Testis (tissue), 3 donors: ENCODE results near the gene NEU2. TPM values are rescaled to one million over a fixed set of nuclear protein-coding genes. Genes with fewer than 3 reads are reported as not detected.

ENCODE experiments used
- DNase-seq: peaks from one replicate; pipeline ENCODE4 v3.0.0-alpha.2; 2019
- H3K27ac ChIP-seq, 2 donors: fragments of 200-600 bp; sonication (generic); one replicate each; pipeline ENCODE4 v1.5.1; 2019
- H3K27me3 ChIP-seq: fragments of 200-600 bp; sonication (generic); one replicate; pipeline ENCODE4 v1.5.1; 2019
- H3K36me3 ChIP-seq: fragments of 200-600 bp; sonication (generic); one replicate; pipeline ENCODE4 v1.5.1; 2017; ENCODE audit warnings: low read depth; ENCODE audit errors: missing control alignments
- H3K4me1 ChIP-seq: fragments of 200-600 bp; sonication (generic); one replicate; pipeline ENCODE4 v1.5.1; 2019
- H3K4me3 ChIP-seq, 2 donors: fragments of 200-600 bp; sonication (generic); one replicate each; pipeline ENCODE4 v1.5.1; 2017 to 2019
- H3K9me3 ChIP-seq: fragments of 200-600 bp; sonication (generic); one replicate; pipeline ENCODE4 v1.5.1; 2017
- CTCF ChIP-seq, 3 experiments: fragments of 450-650 bp in 2 of 3; fragments of 200-600 bp in 1 of 3; sonication (generic) in 1 of 3; IDR thresholded peaks; one replicate each; pipeline ENCODE4 v1.5.1; 2016 to 2019; ENCODE audit warnings: antibody characterized with exemption in 3 of 3, mild to moderate bottlenecking in 2 of 3, moderate library complexity in 1 of 3
- POLR2A ChIP-seq: fragments of 450-650 bp; IDR thresholded peaks from one replicate; pipeline ENCODE4 v1.6.1; 2017; ENCODE audit warnings: antibody characterized with exemption, mild to moderate bottlenecking, moderate library complexity
- WGBS, 2 donors: methylation state at CpG; one replicate each; pipeline ENCODE4 v1.1.5; 2018; 5-methylcytosine and 5-hydroxymethylcytosine counted together
- intact Hi-C: fragments of 100-400 bp; cut with DNase I; formaldehyde crosslinking; loops from one replicate; pipeline ENCODE4 v1.15.1; 2023; ENCODE audit warnings: low total_unique reads
- polyA plus RNA-seq: library from polyadenylated mRNA; stranded (reverse); fragments of 350-450 nt; fragmentation: Illumina TruSeq; extraction: RNeasy Lipid Tissue Mini Kit (QIAGEN cat#74804); gene quantifications from one replicate; pipeline ENCODE4 v1.2.3, GENCODE V29; 2014; ENCODE audit warnings: low read depth, low replicate concordance; ENCODE audit not compliant: insufficient read depth
- total RNA-seq, 2 donors: library from RNA; depleted of rRNA; stranded (reverse); fragments of >200 nt; gene quantifications; one replicate each; pipeline ENCODE4 v1.2.3, GENCODE V29; 2016

Gene NEU2
- total and polyA plus RNA-seq, 3 donors from 2014 or later: not detected

GRCh38 chr2:233035426-233036161 is 3.1 kb downstream of the NEU2 start:
- H3K27ac ChIP-seq: no peak overlapping the region
- DNase-seq: no peak
- H3K4me3 ChIP-seq: no peak overlapping the region
- intact Hi-C loops: no loop called here
- no peaks in the 10 kb centered on the region for H3K9me3 ChIP-seq
- TF ChIP-seq CTCF (IDR thresholded peaks at IDR 0.05) (no peak), POLR2A (no peak)
- no peaks in the 10 kb centered on the region for H3K36me3 ChIP-seq
- H3K27me3 ChIP-seq: no peaks in the 10 kb centered on the region
- WGBS, 2 donors: 88% methylated on average over 20 to 23 of the region's 23 CpGs
- no peaks in the 10 kb centered on the region for H3K4me1 ChIP-seq

GRCh38 chr2:233036162-233036838 is 3.8 kb downstream of the NEU2 start:
- Histone ChIP-seq H3K4me1 (no peaks in the 10 kb centered on the region), H3K4me3 (no peak overlapping the region), H3K36me3 (no peaks in the 10 kb centered on the region), H3K27me3 (no peaks in the 10 kb centered on the region), H3K27ac (no peak overlapping the region), H3K9me3 (no peaks in the 10 kb centered on the region)
- TF ChIP-seq CTCF (IDR thresholded peaks at IDR 0.05) (no peak), POLR2A (no peak)
- DNase-seq: no peak
- intact Hi-C loops: no loop called here
- WGBS, 2 donors: 91 to 92% methylated on average over 12 of the region's 12 CpGs

GRCh38 chr2:233037078-233037477 is 4.6 kb downstream of the NEU2 start:
- Histone ChIP-seq H3K36me3 (no peaks in the 10 kb centered on the region), H3K9me3 (no peaks in the 10 kb centered on the region), H3K4me3 (no peak overlapping the region), H3K27me3 (no peaks in the 10 kb centered on the region), H3K4me1 (no peaks in the 10 kb centered on the region), H3K27ac (no peak overlapping the region)
- DNase-seq: no peak
- intact Hi-C loops: no loop called here
- TF ChIP-seq POLR2A (no peak), CTCF (IDR thresholded peaks at IDR 0.05) (no peak)
- 83% methylated on average over 2 of the region's 2 CpGs for WGBS, 2 donors

GRCh38 chr2:233039212-233039845 is 6.9 kb downstream of the NEU2 start:
- no peak for TF ChIP-seq CTCF (IDR thresholded peaks at IDR 0.05)
- no peak for TF ChIP-seq POLR2A
- no peaks in the 10 kb centered on the region for H3K9me3 ChIP-seq
- intact Hi-C loops: no loop called here
- WGBS, 2 donors: 46 to 47% methylated on average over 8 of the region's 8 CpGs
- no peak overlapping the region for H3K4me3 ChIP-seq
- no peaks in the 10 kb centered on the region for H3K4me1 ChIP-seq
- H3K27ac ChIP-seq: peak overlapping the region in 1 of 2 donors; percentile 59
- H3K36me3 ChIP-seq: no peaks in the 10 kb centered on the region
- no peak for DNase-seq
- H3K27me3 ChIP-seq: no peaks in the 10 kb centered on the region
